OCI-LY3 (cell line): ENCODE results near the gene HACL1.

Experiments
- EZH2phosphoT487 ChIP-seq: fragments of 200-600 bp; shearing (Covaris generic); IDR thresholded peaks from 2 replicates; pipeline ENCODE4 v1.6.1; 2018; ENCODE audit warnings: antibody characterized with exemption, mixed run types, low read depth
- TF ChIP-seq, protein P1 (sequence below): fragments of 200-600, 300-600 bp; sonication (generic); IDR thresholded peaks from 2 replicates; pipeline ENCODE4 v1.5.1; 2014; ENCODE audit warnings: antibody characterized with exemption, low read length, low read depth

GRCh38 chr3:15562560-15562959 is 38.8 kb downstream of the HACL1 start:
- TF ChIP-seq, protein P1, sequence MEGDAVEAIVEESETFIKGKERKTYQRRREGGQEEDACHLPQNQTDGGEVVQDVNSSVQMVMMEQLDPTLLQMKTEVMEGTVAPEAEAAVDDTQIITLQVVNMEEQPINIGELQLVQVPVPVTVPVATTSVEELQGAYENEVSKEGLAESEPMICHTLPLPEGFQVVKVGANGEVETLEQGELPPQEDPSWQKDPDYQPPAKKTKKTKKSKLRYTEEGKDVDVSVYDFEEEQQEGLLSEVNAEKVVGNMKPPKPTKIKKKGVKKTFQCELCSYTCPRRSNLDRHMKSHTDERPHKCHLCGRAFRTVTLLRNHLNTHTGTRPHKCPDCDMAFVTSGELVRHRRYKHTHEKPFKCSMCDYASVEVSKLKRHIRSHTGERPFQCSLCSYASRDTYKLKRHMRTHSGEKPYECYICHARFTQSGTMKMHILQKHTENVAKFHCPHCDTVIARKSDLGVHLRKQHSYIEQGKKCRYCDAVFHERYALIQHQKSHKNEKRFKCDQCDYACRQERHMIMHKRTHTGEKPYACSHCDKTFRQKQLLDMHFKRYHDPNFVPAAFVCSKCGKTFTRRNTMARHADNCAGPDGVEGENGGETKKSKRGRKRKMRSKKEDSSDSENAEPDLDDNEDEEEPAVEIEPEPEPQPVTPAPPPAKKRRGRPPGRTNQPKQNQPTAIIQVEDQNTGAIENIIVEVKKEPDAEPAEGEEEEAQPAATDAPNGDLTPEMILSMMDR: no peak
- no peak for TF ChIP-seq EZH2phosphoT487
